PC-9 (cell line): Measurements from ENCODE around the gene EPHB1.

Source experiments
- CTCF ChIP-seq: fragments of 200-600 bp; sonication (generic); conservative IDR thresholded peaks from 2 replicates; pipeline ENCODE4 v1.6.1; 2017; ENCODE audit warnings: mixed run types, antibody characterized with exemption, mild to moderate bottlenecking, moderate library complexity
- EZH2 ChIP-seq: fragments of 200-600 bp; sonication (generic); IDR thresholded peaks from 2 replicates; pipeline ENCODE4 v1.8.0; 2017; ENCODE audit warnings: antibody characterized with exemption, low read depth

GRCh38 chr3:134757549-134758069, 37.5 kb upstream of the EPHB1 start:
- TF ChIP-seq CTCF (no peak), EZH2 (no peak)
